ENCODE data around the gene CNMD. TPM values are rescaled to one million over a fixed set of nuclear protein-coding genes. Genes with fewer than 3 reads are reported as not detected.
"Not testable (repeated sequence)": the region's sequence is repeated elsewhere in the genome, so short reads cannot be mapped to it uniquely, and the experiment has no call there.

CNMD gene
- total RNA-seq, 1 donor from 2014 or later, result 0.46 TPM

- H3K4me3 ChIP-seq (ENCODE audit: low read depth, low read length), result no peak overlapping the region
- no peaks in the 10 kb centered on the region for H3K27me3 ChIP-seq (ENCODE audit: control insufficient read depth, insufficient read depth, low read length)
- TF ChIP-seq, protein P1, sequence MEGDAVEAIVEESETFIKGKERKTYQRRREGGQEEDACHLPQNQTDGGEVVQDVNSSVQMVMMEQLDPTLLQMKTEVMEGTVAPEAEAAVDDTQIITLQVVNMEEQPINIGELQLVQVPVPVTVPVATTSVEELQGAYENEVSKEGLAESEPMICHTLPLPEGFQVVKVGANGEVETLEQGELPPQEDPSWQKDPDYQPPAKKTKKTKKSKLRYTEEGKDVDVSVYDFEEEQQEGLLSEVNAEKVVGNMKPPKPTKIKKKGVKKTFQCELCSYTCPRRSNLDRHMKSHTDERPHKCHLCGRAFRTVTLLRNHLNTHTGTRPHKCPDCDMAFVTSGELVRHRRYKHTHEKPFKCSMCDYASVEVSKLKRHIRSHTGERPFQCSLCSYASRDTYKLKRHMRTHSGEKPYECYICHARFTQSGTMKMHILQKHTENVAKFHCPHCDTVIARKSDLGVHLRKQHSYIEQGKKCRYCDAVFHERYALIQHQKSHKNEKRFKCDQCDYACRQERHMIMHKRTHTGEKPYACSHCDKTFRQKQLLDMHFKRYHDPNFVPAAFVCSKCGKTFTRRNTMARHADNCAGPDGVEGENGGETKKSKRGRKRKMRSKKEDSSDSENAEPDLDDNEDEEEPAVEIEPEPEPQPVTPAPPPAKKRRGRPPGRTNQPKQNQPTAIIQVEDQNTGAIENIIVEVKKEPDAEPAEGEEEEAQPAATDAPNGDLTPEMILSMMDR (IDR thresholded peaks at IDR 0.05; ENCODE audit: insufficient read depth, low read length, poor library complexity, severe bottlenecking), result no peak
- H3K36me3 ChIP-seq (ENCODE audit: control insufficient read depth, insufficient read depth, low read length), result no peaks in the 10 kb centered on the region
- DNase-seq (ENCODE audit: low read depth), result no peak
Measured at GRCh38 chr13:52703482-52703881, 36.1 kb downstream of the CNMD start.

DNA sequence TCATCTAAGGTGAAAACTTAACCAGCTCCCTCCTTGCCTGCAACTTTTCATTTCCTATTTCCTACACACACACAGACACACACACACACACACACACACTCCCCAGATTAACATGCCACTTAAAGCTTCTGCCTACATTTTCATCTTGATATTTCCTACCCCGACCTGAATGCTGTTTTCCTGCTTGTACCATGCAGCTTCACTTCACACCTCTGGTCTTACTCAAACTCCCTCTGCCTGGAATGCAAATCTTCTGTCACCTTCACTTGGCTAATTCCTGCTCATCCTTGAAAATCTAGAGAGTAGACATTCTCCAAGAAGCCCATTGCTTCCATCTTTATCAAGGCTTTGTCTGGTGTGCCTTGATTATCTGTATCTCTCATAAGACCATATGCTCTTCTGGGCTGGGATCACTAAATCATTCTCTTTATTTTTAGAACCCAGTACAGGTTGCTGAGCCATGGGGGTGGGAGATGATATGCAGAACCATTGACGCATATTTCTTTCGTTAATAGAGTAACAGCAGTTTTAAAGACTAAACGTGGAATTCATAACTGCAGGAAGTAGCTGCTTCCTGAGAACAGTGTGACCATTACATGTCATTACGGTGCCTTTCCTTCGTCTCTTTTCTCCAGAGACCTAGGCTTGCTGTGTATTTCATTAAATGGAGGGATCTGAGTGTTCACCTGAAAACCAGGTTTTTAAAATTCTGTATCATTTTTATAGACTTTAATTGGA is 37.7 kb downstream of the CNMD start:
- Histone ChIP-seq H3K36me3 (ENCODE audit: control insufficient read depth, insufficient read depth, low read length) (no peaks in the 10 kb centered on the region), H3K27me3 (ENCODE audit: control insufficient read depth, insufficient read depth, low read length) (no peaks in the 10 kb centered on the region), H3K4me3 (ENCODE audit: low read depth, low read length) (no peak overlapping the region)
- no peak for DNase-seq (ENCODE audit: low read depth)
- TF ChIP-seq, protein P1 (IDR thresholded peaks at IDR 0.05; ENCODE audit: insufficient read depth, low read length, poor library complexity, severe bottlenecking), result no peak

DNA sequence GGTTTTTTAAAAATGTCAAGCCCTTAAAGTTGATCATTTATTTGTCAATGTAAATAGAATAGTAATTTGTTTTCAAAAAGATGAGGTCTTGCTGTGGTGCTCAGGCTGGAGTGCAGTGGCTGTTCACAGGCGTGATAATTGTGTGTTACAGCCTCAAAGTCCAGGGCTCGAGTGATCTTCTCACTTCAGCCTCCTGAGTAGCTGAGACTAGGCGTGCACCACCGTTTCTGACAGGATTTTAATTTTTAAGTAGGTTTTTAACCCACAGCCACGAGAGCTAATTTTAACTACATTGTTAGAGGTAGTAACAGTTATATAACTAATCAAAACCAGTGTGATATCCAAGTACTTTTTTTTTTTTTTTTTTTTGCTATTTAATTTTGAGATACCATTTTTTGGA is 43.1 kb downstream of the CNMD start:
- no peaks in the 10 kb centered on the region for H3K27me3 ChIP-seq (ENCODE audit: control insufficient read depth, insufficient read depth, low read length)
- H3K4me3 ChIP-seq (ENCODE audit: low read depth, low read length), result no peak overlapping the region
- TF ChIP-seq, protein P1 (IDR thresholded peaks at IDR 0.05; ENCODE audit: insufficient read depth, low read length, poor library complexity, severe bottlenecking), result no peak
- DNase-seq (ENCODE audit: low read depth), result no peak
- H3K36me3 ChIP-seq (ENCODE audit: control insufficient read depth, insufficient read depth, low read length), result peaks cover 1% of the 10 kb centered on the region

DNA sequence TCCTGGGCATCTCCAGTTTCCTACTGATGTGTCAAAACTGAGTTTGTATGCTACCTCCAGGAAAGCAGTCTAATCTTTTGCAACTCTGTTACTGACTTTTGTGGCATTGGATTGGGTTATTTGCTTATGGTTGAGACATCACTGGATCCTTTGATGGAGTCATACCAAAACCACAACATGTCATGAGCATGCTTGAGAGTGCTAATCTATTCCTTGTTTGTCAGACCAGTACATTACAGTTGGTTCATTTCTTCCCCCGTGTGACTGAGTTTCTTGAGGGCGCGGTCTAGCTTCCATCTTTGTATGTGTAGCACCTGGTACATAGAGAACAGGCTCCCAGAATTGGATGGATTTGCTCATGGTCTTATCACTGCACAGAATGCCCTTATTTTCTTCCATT is 43.8 kb downstream of the CNMD start:
- no peak overlapping the region for H3K4me3 ChIP-seq (ENCODE audit: low read depth, low read length)
- TF ChIP-seq, protein P1 (IDR thresholded peaks at IDR 0.05; ENCODE audit: insufficient read depth, low read length, poor library complexity, severe bottlenecking), result no peak
- no peaks in the 10 kb centered on the region for H3K27me3 ChIP-seq (ENCODE audit: control insufficient read depth, insufficient read depth, low read length)
- peaks cover 1% of the 10 kb centered on the region for H3K36me3 ChIP-seq (ENCODE audit: control insufficient read depth, insufficient read depth, low read length)
- no peak for DNase-seq (ENCODE audit: low read depth)

DNA sequence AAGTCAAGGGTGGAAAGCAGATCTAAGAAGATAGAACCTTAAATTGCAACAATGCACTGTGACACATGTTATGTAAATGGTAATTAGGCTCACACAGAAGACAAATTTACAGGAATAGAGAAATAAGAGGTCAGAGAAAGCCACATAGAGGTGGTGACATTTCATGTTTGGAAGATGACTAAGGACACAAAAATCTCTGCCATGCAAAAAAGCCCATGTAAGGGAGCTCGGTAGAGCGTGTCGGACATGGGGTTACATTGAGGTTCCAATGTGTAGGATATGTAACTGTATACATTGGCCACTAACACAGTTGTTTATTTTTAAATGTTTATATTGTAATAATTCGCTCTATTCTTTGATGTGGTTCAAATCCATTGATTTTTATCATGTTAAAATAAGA is 53.2 kb downstream of the CNMD start:
- Histone ChIP-seq H3K27me3 (ENCODE audit: control insufficient read depth, insufficient read depth, low read length) (no peaks in the 10 kb centered on the region), H3K4me3 (ENCODE audit: low read depth, low read length) (no peak overlapping the region), H3K36me3 (ENCODE audit: control insufficient read depth, insufficient read depth, low read length) (no peaks in the 10 kb centered on the region)
- DNase-seq (ENCODE audit: low read depth), result no peak
- TF ChIP-seq, protein P1 (IDR thresholded peaks at IDR 0.05; ENCODE audit: insufficient read depth, low read length, poor library complexity, severe bottlenecking), result no peak

- H3K4me3 ChIP-seq (ENCODE audit: low read depth, low read length); H3K27me3 ChIP-seq (ENCODE audit: control insufficient read depth, insufficient read depth, low read length); DNase-seq (ENCODE audit: low read depth); H3K36me3 ChIP-seq (ENCODE audit: control insufficient read depth, insufficient read depth, low read length): not testable (repeated sequence)
Measured at GRCh38 chr13:52685806-52686205, 53.8 kb downstream of the CNMD start.

Measured in kidney epithelial cell (primary cell).